Fibroblast of skin of left quadriceps (primary cell): Measurements from ENCODE around the gene STEAP2.

Experiments used
- DNase-seq, 2 experiments: peaks; one replicate each; pipeline ENCODE4 v3.0.0-alpha.2; 2013; ENCODE audit warnings: low read depth in 2 of 2

STEAP2 gene

GRCh38 chr7:90192876-90193750 is 18.4 kb upstream of the STEAP2 start:
- peak; percentile 55 to 56 for DNase-seq

- no peak for DNase-seq
Observed at GRCh38 chr7:90194911-90195809, 16.4 kb upstream of the STEAP2 start.

- DNase-seq: no peak
Observed at GRCh38 chr7:90201500-90202195, 9.9 kb upstream of the STEAP2 start.

- no peak for DNase-seq
Observed at GRCh38 chr7:90207956-90208355, 3.6 kb upstream of the STEAP2 start.

- DNase-seq: no peak
Observed at GRCh38 chr7:90209776-90210175, 1.8 kb upstream of the STEAP2 start.

- DNase-seq: no peak
Observed at GRCh38 chr7:90210475-90210874, 1.1 kb upstream of the STEAP2 start.

GRCh38 chr7:90210981-90211380 is 559 bp upstream of the STEAP2 start:
- no peak for DNase-seq

GRCh38 chr7:90212149-90212495 is 582 bp downstream of the STEAP2 start:
- DNase-seq: no peak

GRCh38 chr7:90213521-90213920 is 2.0 kb downstream of the STEAP2 start:
- no peak for DNase-seq

- no peak for DNase-seq
Observed at GRCh38 chr7:90216080-90216674, 4.6 kb downstream of the STEAP2 start.

GRCh38 chr7:90216771-90217170 is 5.2 kb downstream of the STEAP2 start:
- DNase-seq: no peak

GRCh38 chr7:90222390-90222789 is 10.8 kb downstream of the STEAP2 start:
- no peak for DNase-seq

GRCh38 chr7:90222811-90223725 is 11.5 kb downstream of the STEAP2 start:
- peak; percentile 45 to 51 for DNase-seq

- no peak for DNase-seq
Observed at GRCh38 chr7:90224195-90224594, 12.7 kb downstream of the STEAP2 start.

GRCh38 chr7:90225181-90225580 is 13.6 kb downstream of the STEAP2 start:
- no peak for DNase-seq

GRCh38 chr7:90225601-90226000 is 14.1 kb downstream of the STEAP2 start:
- DNase-seq: no peak

GRCh38 chr7:90227259-90227658 is 15.7 kb downstream of the STEAP2 start:
- DNase-seq: no peak

GRCh38 chr7:90229682-90230081 is 18.1 kb downstream of the STEAP2 start:
- no peak for DNase-seq

- no peak for DNase-seq
Observed at GRCh38 chr7:90230834-90231233, 19.3 kb downstream of the STEAP2 start.

GRCh38 chr7:90231304-90231703 is 19.8 kb downstream of the STEAP2 start:
- no peak for DNase-seq

GRCh38 chr7:90232430-90232829 is 20.9 kb downstream of the STEAP2 start:
- DNase-seq: no peak
